ENCODE results near the gene BTBD19. TPM values are rescaled to one million over a fixed set of nuclear protein-coding genes. Genes with fewer than 3 reads are reported as not detected.
"Not testable (repeated sequence)": the region's sequence is repeated elsewhere in the genome, so short reads cannot be mapped to it uniquely, and the experiment has no call there.

Gene BTBD19
- polyA plus RNA-seq, 1 donor = 7.9 TPM

- no peak for DNase-seq
These were observed 20.6 kb downstream of the BTBD19 start for GRCh38 chr1:44828841-44829440.

GRCh38 chr1:44829506-44830384 lies 21.4 kb downstream of the BTBD19 start:
- no peak for DNase-seq

- DNase-seq = no peak
These were observed 22.6 kb downstream of the BTBD19 start for GRCh38 chr1:44830900-44831304.

- no peak for DNase-seq
These were observed 23.2 kb downstream of the BTBD19 start for GRCh38 chr1:44831516-44831915.

- no peak for DNase-seq
These were observed 23.9 kb downstream of the BTBD19 start for GRCh38 chr1:44832056-44832705.

GRCh38 chr1:44834328-44834727 lies 26.0 kb downstream of the BTBD19 start:
- DNase-seq = no peak

- DNase-seq = peak; percentile 84
These were observed 27.7 kb downstream of the BTBD19 start for GRCh38 chr1:44835738-44836675.

GRCh38 chr1:44838294-44838693 lies 30.0 kb downstream of the BTBD19 start:
- not testable (repeated sequence) for DNase-seq

GRCh38 chr1:44839576-44839975 lies 31.3 kb downstream of the BTBD19 start:
- DNase-seq = no peak

- DNase-seq = no peak
These were observed 34.2 kb downstream of the BTBD19 start for GRCh38 chr1:44842486-44842861.

- DNase-seq = peak; percentile 78
These were observed 34.7 kb downstream of the BTBD19 start, which contains the start of gene PTCH2 for GRCh38 chr1:44842862-44843655. Gene PTCH2, minus strand, starts transcription at chr1:44843253. Its CDS starts 321 bp downstream, at chr1:44842932.

GRCh38 chr1:44846985-44847384 lies 38.7 kb downstream of the BTBD19 start:
- no peak for DNase-seq

- DNase-seq = no peak
These were observed 39.5 kb downstream of the BTBD19 start for GRCh38 chr1:44847845-44848244.

GRCh38 chr1:44848456-44849181 lies 40.3 kb downstream of the BTBD19 start:
- no peak for DNase-seq

- no peak for DNase-seq
These were observed 41.3 kb downstream of the BTBD19 start for GRCh38 chr1:44849575-44850132.

GRCh38 chr1:44851308-44851707 lies 43.0 kb downstream of the BTBD19 start:
- DNase-seq = no peak

- DNase-seq = no peak
These were observed 44.9 kb downstream of the BTBD19 start for GRCh38 chr1:44853201-44853600.

- no peak for DNase-seq
These were observed 46.6 kb downstream of the BTBD19 start for GRCh38 chr1:44854970-44855369.

GRCh38 chr1:44855742-44856141 lies 47.4 kb downstream of the BTBD19 start:
- no peak for DNase-seq

- DNase-seq = no peak
These were observed 49.1 kb downstream of the BTBD19 start for GRCh38 chr1:44857446-44857845.
